ENCODE data around the gene KIF12. TPM values are rescaled to one million over a fixed set of nuclear protein-coding genes. Genes with fewer than 3 reads are reported as not detected.

KIF12 gene
- total and polyA plus RNA-seq, 2 experiments from 2014 or later = 4.2 to 4.3 TPM

DNA sequence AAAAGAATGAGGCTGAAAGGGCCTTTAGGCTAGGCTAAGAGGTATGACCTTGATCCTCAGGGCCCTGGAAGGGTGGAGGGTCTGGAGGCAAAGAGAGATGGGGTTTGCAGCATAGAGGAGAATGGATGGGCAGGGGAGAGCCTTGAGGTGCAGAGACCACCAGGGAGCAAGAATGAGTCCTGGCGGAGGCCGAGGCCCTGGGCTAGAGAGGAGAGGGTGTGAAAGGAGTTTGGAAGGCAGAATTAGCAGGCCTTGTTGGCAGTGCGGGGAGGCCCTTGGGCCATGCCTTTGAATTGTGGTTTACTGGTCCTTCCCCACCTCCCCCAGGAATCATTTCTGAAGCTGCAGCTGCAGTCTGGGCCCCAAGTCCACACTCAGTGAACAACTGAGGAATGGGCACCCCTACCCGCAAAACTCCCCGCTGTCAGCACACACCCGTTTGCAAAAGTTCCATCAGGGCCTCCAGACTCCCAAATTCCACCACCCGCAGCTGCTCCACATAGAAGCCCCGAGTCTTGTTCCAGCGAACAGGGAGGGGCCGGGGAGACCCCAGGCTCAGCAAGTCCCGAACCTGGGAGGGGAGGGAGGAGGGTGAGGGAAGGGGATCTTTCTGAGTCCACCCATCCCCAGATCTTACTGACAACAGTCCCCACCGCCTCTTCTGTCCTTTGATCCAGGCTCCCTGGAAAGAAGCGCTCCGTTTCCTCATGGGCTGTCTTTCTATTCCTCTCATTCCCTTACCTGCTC is 2.1 kb downstream of the KIF12 start:
- peaks cover 35% of the 10 kb centered on the region for H3K27me3 Mint-ChIP-seq (ENCODE audit: insufficient read depth, low read depth, poor library complexity)
- H2AFZ ChIP-seq = no peak overlapping the region
- peak overlapping the region; percentile 65 for H3K4me3 Mint-ChIP-seq
- DNase-seq (ENCODE audit: low spot score) (no peak), ATAC-seq (no peak)
- peak overlapping the region; percentile 80 for H3K4me2 ChIP-seq
- peaks cover 18% of the 10 kb centered on the region for H3K4me1 Mint-ChIP-seq
- no peaks in the 10 kb centered on the region for H3K9me2 ChIP-seq (ENCODE audit: insufficient read depth)
- no peaks in the 10 kb centered on the region; the same call in 1 of the 3 replicates for H3K36me3 Mint-ChIP-seq (ENCODE audit: low read depth)
- peaks cover 32% of the 10 kb centered on the region for H3K27me3 ChIP-seq (ENCODE audit: insufficient read depth)
- TF ChIP-seq STAT1 (IDR thresholded peaks at IDR 0.05; ENCODE audit: unreplicated experiment) = no peak
- TF ChIP-seq ZNF114 (CRISPR knock-in tag; IDR thresholded peaks at IDR 0.05) = no peak
- no peak for TF ChIP-seq CTCF (conservative IDR thresholded peaks at IDR 0.05; ENCODE audit: low read depth in 2 of 2)
- TF ChIP-seq ZNF331 (CRISPR knock-in tag; IDR thresholded peaks at IDR 0.05; ENCODE audit: low read depth) = no peak
- TF ChIP-seq ETS1 (IDR thresholded peaks at IDR 0.05) = no peak
- no peak for TF ChIP-seq NANOG (IDR thresholded peaks at IDR 0.05; ENCODE audit: borderline replicate concordance)
- no peak for TF ChIP-seq EZH2phosphoT487 (IDR thresholded peaks at IDR 0.05; ENCODE audit: unreplicated experiment)
- TF ChIP-seq POLR2AphosphoS5 (IDR thresholded peaks at IDR 0.05; ENCODE audit: low read depth) = no peak
- no peak for TF ChIP-seq EZH2 (IDR thresholded peaks at IDR 0.05; ENCODE audit: low read depth, unreplicated experiment)
- TF ChIP-seq CREB1 (CRISPR knock-in tag; IDR thresholded peaks at IDR 0.05; ENCODE audit: low read depth) = no peak
- no peak for TF ChIP-seq JUNB (IDR thresholded peaks at IDR 0.05; ENCODE audit: unreplicated experiment)
- TF ChIP-seq, protein P1, sequence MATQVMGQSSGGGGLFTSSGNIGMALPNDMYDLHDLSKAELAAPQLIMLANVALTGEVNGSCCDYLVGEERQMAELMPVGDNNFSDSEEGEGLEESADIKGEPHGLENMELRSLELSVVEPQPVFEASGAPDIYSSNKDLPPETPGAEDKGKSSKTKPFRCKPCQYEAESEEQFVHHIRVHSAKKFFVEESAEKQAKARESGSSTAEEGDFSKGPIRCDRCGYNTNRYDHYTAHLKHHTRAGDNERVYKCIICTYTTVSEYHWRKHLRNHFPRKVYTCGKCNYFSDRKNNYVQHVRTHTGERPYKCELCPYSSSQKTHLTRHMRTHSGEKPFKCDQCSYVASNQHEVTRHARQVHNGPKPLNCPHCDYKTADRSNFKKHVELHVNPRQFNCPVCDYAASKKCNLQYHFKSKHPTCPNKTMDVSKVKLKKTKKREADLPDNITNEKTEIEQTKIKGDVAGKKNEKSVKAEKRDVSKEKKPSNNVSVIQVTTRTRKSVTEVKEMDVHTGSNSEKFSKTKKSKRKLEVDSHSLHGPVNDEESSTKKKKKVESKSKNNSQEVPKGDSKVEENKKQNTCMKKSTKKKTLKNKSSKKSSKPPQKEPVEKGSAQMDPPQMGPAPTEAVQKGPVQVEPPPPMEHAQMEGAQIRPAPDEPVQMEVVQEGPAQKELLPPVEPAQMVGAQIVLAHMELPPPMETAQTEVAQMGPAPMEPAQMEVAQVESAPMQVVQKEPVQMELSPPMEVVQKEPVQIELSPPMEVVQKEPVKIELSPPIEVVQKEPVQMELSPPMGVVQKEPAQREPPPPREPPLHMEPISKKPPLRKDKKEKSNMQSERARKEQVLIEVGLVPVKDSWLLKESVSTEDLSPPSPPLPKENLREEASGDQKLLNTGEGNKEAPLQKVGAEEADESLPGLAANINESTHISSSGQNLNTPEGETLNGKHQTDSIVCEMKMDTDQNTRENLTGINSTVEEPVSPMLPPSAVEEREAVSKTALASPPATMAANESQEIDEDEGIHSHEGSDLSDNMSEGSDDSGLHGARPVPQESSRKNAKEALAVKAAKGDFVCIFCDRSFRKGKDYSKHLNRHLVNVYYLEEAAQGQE (IDR thresholded peaks at IDR 0.05; ENCODE audit: unreplicated experiment) = no peak
- TF ChIP-seq, protein P2, sequence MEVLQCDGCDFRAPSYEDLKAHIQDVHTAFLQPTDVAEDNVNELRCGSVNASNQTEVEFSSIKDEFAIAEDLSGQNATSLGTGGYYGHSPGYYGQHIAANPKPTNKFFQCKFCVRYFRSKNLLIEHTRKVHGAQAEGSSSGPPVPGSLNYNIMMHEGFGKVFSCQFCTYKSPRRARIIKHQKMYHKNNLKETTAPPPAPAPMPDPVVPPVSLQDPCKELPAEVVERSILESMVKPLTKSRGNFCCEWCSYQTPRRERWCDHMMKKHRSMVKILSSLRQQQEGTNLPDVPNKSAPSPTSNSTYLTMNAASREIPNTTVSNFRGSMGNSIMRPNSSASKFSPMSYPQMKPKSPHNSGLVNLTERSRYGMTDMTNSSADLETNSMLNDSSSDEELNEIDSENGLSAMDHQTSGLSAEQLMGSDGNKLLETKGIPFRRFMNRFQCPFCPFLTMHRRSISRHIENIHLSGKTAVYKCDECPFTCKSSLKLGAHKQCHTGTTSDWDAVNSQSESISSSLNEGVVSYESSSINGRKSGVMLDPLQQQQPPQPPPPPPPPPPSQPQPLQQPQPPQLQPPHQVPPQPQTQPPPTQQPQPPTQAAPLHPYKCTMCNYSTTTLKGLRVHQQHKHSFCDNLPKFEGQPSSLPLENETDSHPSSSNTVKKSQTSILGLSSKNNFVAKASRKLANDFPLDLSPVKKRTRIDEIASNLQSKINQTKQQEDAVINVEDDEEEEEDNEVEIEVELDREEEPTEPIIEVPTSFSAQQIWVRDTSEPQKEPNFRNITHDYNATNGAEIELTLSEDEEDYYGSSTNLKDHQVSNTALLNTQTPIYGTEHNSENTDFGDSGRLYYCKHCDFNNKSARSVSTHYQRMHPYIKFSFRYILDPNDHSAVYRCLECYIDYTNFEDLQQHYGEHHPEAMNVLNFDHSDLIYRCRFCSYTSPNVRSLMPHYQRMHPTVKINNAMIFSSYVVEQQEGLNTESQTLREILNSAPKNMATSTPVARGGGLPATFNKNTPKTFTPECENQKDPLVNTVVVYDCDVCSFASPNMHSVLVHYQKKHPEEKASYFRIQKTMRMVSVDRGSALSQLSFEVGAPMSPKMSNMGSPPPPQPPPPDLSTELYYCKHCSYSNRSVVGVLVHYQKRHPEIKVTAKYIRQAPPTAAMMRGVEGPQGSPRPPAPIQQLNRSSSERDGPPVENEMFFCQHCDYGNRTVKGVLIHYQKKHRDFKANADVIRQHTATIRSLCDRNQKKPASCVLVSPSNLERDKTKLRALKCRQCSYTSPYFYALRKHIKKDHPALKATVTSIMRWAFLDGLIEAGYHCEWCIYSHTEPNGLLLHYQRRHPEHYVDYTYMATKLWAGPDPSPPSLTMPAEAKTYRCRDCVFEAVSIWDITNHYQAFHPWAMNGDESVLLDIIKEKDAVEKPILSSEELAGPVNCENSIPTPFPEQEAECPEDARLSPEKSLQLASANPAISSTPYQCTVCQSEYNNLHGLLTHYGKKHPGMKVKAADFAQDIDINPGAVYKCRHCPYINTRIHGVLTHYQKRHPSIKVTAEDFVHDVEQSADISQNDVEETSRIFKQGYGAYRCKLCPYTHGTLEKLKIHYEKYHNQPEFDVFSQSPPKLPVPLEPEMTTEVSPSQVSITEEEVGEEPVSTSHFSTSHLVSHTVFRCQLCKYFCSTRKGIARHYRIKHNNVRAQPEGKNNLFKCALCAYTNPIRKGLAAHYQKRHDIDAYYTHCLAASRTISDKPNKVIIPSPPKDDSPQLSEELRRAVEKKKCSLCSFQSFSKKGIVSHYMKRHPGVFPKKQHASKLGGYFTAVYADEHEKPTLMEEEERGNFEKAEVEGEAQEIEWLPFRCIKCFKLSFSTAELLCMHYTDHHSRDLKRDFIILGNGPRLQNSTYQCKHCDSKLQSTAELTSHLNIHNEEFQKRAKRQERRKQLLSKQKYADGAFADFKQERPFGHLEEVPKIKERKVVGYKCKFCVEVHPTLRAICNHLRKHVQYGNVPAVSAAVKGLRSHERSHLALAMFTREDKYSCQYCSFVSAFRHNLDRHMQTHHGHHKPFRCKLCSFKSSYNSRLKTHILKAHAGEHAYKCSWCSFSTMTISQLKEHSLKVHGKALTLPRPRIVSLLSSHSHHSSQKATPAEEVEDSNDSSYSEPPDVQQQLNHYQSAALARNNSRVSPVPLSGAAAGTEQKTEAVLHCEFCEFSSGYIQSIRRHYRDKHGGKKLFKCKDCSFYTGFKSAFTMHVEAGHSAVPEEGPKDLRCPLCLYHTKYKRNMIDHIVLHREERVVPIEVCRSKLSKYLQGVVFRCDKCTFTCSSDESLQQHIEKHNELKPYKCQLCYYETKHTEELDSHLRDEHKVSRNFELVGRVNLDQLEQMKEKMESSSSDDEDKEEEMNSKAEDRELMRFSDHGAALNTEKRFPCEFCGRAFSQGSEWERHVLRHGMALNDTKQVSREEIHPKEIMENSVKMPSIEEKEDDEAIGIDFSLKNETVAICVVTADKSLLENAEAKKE (CRISPR knock-in tag; IDR thresholded peaks at IDR 0.05) = no peak
- no peaks in the 10 kb centered on the region for H3F3A ChIP-seq (replicated peaks; ENCODE audit: low read depth)
- peaks cover 13% of the 10 kb centered on the region for H3K4me1 ChIP-seq (ENCODE audit: insufficient read depth)
- H3K9me3 Mint-ChIP-seq = peaks cover 8% of the 10 kb centered on the region
- no peak overlapping the region for H3K27ac ChIP-seq (ENCODE audit: low read depth)
- peak overlapping the region; percentile 67 for H3K4me3 ChIP-seq
- no peak overlapping the region for H3K27ac Mint-ChIP-seq
- H3K79me2 ChIP-seq (replicated peaks; ENCODE audit: insufficient read depth) = no peaks in the 10 kb centered on the region
- no peaks in the 10 kb centered on the region for H3K36me3 ChIP-seq (ENCODE audit: insufficient read depth)
- H4K20me1 ChIP-seq (replicated peaks; ENCODE audit: insufficient read depth) = no peaks in the 10 kb centered on the region
